Measurements from ENCODE around the gene MTA1. TPM values are rescaled to one million over a fixed set of nuclear protein-coding genes. Genes with fewer than 3 reads are reported as not detected.
A peak's percentile ranks its signal among the peaks of the same experiment; 100 is the strongest.

MTA1 gene
- total RNA-seq, 4 donors from 2014 or later, result 67.5 to 213 (median 95.3) TPM

- Histone ChIP-seq H3K4me1 (peaks cover 0 to 17% (median 5%) of the 10 kb centered on the region in 4 donors), H3K4me3 (no peak overlapping the region), H3K9me3 (no peaks in the 10 kb centered on the region), H3K27ac (peak overlapping the region in 3 of 4 donors; percentile 10 to 78 (median 71)), H3K36me3 (peaks cover 0 to 61% (median 0%) of the 10 kb centered on the region in 3 donors), H3K27me3 (no peaks in the 10 kb centered on the region)
- TF ChIP-seq POLR2A (IDR thresholded peaks at IDR 0.05) (no peak), CTCF (IDR thresholded peaks at IDR 0.05) (no peak), EP300 (IDR thresholded peaks at IDR 0.05) (no peak)
- 74 to 76% methylated on average over 20 to 27 of the region's 31 CpGs for WGBS, 2 donors
- DNase-seq (ENCODE audit: low spot score in 2 of 2), result no peak
Observed at GRCh38 chr14:105447651-105448640, 28.3 kb downstream of the MTA1 start.

GRCh38 chr14:105448706-105449111 is 29.1 kb downstream of the MTA1 start:
- Histone ChIP-seq H3K27me3 (no peaks in the 10 kb centered on the region), H3K27ac (peak overlapping the region in 3 of 4 donors; percentile 10 to 78 (median 71)), H3K9me3 (no peaks in the 10 kb centered on the region), H3K36me3 (peaks cover 0 to 63% (median 0%) of the 10 kb centered on the region in 3 donors), H3K4me1 (peaks cover 0 to 17% (median 5%) of the 10 kb centered on the region in 4 donors), H3K4me3 (no peak overlapping the region)
- DNase-seq (ENCODE audit: low spot score in 2 of 2), result peak; percentile 52 to 56
- 21 to 35% methylated on average over 11 to 16 of the region's 16 CpGs for WGBS, 2 donors
- TF ChIP-seq POLR2A (IDR thresholded peaks at IDR 0.05) (no peak), CTCF (IDR thresholded peaks at IDR 0.05) (peak; percentile 91 to 95 (median 95)), EP300 (IDR thresholded peaks at IDR 0.05) (peak in 1 of 2 donors; percentile 60)

- Histone ChIP-seq H3K4me1 (peaks cover 0 to 17% (median 5%) of the 10 kb centered on the region in 4 donors), H3K36me3 (peaks cover 0 to 71% (median 0%) of the 10 kb centered on the region in 3 donors), H3K4me3 (no peak overlapping the region), H3K9me3 (no peaks in the 10 kb centered on the region), H3K27ac (peak overlapping the region in 2 of 4 donors; percentile 40 to 78), H3K27me3 (no peaks in the 10 kb centered on the region)
- TF ChIP-seq CTCF (IDR thresholded peaks at IDR 0.05) (no peak), EP300 (IDR thresholded peaks at IDR 0.05) (no peak), POLR2A (IDR thresholded peaks at IDR 0.05) (no peak)
- DNase-seq (ENCODE audit: low spot score in 2 of 2), result no peak
- WGBS, 2 donors, result 84 to 86% methylated on average over 38 to 44 of the region's 47 CpGs
Observed at GRCh38 chr14:105449276-105450122, 29.9 kb downstream of the MTA1 start.

- Histone ChIP-seq H3K4me3 (no peak overlapping the region), H3K27me3 (no peaks in the 10 kb centered on the region), H3K9me3 (no peaks in the 10 kb centered on the region), H3K4me1 (peaks cover 0 to 17% (median 5%) of the 10 kb centered on the region in 4 donors), H3K36me3 (peaks cover 0 to 76% (median 0%) of the 10 kb centered on the region in 3 donors), H3K27ac (no peak overlapping the region)
- no peak for DNase-seq (ENCODE audit: low spot score in 2 of 2)
- WGBS, 2 donors, result 87 to 92% methylated on average over 21 to 22 of the region's 22 CpGs
- TF ChIP-seq EP300 (IDR thresholded peaks at IDR 0.05) (no peak), CTCF (IDR thresholded peaks at IDR 0.05) (no peak), POLR2A (IDR thresholded peaks at IDR 0.05) (no peak)
Observed at GRCh38 chr14:105450123-105450505, 30.5 kb downstream of the MTA1 start.
